CD4-positive, alpha-beta T cell treated with Interleukin-6 at 100 ng/mL for 8 hours (primary cell): Measurements from ENCODE around the gene ISOC2.

ENCODE experiments used
- DNase-seq: peaks from one replicate; pipeline ENCODE4 v3.0.0-alpha.2; 2020; ENCODE audit warnings: mixed read lengths, low spot score

Gene ISOC2

GRCh38 chr19:55477905-55478304 lies 16.5 kb upstream of the ISOC2 start:
- no peak for DNase-seq

DNA sequence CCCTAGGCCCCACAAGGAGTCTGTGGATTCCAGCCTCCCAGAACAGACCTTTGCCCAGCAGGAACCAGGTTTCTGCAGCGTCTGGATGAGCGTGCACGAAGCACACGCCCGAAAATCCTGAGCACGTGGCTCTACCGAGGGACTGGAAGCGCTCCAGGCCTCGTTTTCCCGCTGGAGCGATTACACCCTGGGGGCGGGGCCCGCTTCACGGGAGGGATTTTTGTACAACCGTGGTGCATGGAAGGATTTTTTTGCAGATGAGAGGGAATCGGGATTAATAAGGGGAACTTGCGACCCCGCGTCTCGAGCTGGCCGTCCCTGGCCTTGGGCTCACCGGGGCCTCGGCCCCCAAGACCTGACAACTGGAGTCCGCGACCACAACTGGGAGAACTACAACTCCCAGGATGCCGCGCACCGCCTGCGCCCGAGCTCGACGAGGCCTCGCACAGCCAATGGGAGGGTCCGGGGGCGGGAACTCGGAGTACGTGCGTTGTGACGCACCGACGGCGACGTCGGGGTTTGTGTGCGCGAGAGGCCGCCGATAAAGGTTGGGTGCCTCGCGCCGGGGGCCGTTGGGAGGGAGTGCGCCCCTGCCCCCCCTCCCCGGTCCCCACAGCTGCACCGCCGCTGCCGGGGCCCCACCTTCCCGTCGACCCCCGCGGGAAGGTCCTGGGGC lies 14.8 kb upstream of the ISOC2 start, which contains the start of gene ZNF628:
TSS of gene ZNF628 (plus strand) at position 518 of the 676 bp plus-strand sequence. CDS start 3,294 bp downstream, outside the sequence.
- peak; percentile 98 for DNase-seq

DNA sequence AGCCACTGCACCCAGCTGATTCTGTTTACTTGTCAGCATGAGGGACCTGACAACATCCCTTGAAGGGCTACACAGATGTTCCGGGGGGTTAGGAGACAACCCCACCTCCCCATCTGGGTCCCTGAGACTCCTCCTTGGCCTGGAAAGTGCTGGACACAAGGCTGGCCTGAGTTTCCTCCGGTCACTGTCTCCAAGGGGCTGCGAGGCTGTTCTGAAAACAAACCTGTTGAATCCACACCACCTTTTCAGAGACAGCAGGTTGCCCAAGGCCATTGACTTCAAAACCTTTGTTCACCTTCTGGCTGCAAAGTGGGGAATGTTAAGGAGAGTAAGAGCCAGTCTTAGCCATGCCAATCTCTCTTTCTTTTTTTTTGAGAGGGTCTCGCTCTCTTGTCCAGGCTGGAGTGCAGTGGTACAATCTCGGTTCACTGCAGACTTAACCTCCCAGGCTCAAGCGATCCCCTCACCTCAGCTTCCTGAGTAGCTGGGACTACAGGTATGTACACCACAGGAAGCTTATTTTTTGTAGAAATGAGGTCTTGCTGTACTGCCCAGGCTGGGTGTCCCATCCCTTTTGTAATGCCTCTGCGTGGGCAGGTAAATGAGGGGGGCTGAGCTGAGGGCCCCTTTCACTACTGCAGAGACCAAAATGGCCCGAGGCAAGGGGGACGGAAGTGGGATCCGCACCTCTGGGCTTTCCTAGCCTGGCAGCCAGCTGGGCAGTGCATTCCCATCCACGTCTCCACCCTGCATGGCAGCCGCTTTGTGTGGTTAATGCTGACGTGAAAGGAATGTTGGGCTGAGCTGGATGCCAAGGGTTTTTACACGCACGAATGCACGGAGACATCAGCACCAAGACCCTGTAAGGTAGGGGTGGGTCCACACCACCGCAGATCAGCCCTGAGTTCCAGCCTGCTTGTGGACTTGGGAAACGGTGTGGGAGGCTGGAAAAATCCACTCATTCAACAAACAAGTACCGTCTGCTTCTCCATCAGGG lies 13.1 kb upstream of the ISOC2 start:
- no peak for DNase-seq

DNA sequence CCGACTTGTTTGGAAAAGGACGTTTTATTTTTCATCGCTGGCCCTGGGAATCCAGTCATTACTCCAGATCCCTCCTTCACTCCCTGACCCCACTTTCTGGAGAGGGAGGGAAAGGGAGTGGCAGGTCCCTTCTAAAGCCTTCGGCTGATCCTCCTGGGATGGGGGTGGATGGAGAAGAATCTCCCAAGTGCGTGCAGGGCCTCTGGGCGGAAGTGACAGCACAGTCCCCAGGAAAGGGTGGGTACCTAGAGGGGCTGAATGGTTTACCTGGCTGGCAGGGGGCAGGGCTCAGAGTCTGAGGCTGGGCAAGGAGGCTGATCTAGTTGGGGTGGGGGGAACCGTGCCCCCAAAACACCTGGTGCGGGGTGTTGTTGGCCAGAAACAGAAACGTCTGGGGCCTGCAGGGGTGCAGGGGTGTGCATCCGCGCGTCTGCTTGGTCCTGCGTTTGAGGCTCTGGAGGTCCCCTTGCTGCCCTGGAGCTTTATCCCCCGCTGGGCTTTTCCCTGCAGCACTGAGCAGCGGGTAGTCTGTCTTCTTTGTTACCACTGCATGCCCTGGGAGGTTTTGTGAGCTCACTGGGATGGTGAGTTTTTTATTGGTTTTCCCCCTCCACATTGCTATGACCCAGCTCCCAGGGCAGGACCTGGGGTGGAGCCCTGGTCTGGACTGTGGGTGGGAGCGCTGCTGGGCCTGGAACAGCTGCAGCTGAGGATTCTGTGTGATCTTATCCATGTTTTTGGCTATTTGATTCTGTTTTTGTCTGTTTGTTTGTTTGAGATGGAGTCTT lies 12.0 kb upstream of the ISOC2 start:
- no peak for DNase-seq

DNA sequence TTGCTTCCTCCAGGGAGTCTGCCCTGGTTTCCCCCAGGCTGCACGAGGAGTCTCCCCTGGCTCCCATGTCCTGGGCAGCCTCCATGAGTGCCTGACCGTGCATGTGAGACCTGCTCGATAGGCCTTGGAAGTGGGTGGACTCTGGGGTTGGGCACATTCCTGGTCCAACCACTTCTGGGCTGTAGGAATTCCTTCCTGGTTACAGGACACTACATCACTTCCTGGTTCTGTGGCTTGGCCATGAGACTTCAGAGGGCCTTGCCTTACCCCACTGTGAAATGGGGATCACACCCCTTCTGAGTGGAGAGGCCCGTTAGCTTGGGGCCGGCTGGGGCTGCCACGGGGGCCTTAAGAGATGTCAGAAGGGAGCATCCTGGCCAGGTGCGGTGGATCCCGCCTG lies 11.0 kb upstream of the ISOC2 start:
- DNase-seq: no peak

GRCh38 chr19:55471266-55471665 lies 9.8 kb upstream of the ISOC2 start:
- no peak for DNase-seq

DNA sequence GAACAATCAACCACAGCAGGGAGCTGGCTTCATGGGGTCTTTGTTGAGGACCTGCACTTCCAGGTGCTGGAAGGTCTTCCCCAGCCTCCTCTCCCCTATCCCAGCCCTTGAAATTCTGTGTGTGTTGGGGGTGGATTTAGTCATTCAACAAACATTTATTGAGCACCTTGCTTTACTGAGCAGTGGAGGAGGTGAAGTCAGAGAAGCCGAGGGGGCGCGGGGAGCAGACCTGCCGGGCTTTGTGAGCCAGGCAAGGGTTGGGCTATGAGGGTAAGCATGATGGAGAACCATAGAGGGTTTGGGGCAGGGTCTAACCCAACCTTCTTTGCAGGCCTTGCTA lies 6.6 kb upstream of the ISOC2 start:
- DNase-seq: no peak

GRCh38 chr19:55467236-55468053 lies 6.0 kb upstream of the ISOC2 start:
- peak; percentile 53 for DNase-seq

DNA sequence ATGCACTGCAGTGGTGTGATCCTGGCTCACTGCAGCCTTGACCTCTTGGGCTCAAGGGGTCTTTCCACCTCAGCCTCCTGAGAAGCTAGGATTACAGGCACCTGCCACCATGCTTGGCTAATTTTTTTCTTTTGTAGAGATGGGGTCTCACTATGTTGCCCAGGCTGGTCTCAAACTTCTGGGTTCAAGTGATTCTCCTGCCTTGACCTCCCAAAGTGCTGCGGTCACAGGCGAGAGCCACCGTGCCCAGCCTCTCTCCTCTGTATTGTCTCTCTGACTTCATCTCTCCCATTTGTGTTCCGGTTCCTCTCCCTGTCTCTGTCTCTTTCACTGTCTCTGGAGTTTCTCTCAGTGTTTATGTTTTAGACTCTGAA lies 4.8 kb upstream of the ISOC2 start:
- no peak for DNase-seq

GRCh38 chr19:55465460-55466240 lies 4.2 kb upstream of the ISOC2 start:
- DNase-seq: no peak

DNA sequence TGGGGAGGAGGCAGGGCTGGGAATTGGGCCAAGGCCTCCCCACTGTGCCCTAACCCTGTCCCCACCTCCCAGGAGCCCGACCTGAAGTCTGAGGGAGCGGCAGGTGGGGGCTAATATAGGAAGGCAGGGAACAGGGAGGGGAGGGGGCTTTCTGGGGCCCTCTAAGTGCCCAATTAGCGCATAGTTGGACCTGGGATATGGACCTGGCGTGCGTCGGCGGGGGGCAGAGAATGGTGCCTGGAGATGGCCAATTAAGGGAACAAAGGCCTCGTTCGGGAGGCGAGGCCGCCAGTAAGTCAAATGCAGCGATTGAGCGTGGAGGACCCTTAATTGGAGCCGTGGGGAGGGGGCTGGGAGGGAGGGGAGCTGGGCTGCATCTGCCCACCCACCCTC lies 3.2 kb upstream of the ISOC2 start, which contains the start of gene C19orf85:
TSS of gene C19orf85 (minus strand) at position 90 of the 393 bp plus-strand sequence. CDS start 197 bp downstream, outside the sequence.
- no peak for DNase-seq

- no peak for DNase-seq
These were observed 2.7 kb upstream of the ISOC2 start for GRCh38 chr19:55464039-55464661.

GRCh38 chr19:55463583-55464031 lies 2.2 kb upstream of the ISOC2 start:
- DNase-seq: no peak

- DNase-seq: no peak
These were observed 1.3 kb upstream of the ISOC2 start for GRCh38 chr19:55462722-55463121.

DNA sequence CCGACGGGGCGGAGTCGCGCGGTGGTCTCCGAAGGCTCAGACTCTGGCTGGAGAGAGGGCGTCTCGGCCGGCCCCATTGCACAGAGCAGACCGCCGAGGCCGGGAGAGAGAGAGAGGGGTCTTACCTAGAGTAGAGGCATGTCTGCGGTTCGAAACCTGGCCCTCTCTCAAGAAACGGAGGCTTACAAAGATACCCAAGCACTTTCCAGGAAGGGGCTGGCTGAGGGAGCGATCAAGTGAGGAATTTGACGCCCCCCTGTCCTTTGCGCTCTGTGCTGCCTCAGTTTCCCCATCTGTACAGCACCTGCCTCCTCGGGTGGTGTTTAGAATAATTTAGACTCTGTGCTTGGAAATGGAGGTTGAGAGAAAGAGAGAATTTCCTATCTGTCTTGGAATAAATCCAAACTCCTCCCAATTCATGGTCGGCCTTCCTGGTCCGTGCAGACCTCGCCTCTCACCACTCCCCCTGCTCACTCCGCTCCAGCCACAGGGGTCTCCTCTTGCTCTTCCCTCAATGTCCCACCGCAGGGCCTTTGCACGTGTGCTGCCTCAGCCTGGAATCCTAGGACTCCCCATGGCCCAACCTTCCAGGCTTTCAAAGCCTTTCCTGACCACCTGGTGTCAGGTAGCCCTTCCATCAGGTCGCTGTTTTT lies 658 bp upstream of the ISOC2 start:
- DNase-seq: no peak

GRCh38 chr19:55460670-55461258 lies 678 bp downstream of the ISOC2 start:
- no peak for DNase-seq

DNA sequence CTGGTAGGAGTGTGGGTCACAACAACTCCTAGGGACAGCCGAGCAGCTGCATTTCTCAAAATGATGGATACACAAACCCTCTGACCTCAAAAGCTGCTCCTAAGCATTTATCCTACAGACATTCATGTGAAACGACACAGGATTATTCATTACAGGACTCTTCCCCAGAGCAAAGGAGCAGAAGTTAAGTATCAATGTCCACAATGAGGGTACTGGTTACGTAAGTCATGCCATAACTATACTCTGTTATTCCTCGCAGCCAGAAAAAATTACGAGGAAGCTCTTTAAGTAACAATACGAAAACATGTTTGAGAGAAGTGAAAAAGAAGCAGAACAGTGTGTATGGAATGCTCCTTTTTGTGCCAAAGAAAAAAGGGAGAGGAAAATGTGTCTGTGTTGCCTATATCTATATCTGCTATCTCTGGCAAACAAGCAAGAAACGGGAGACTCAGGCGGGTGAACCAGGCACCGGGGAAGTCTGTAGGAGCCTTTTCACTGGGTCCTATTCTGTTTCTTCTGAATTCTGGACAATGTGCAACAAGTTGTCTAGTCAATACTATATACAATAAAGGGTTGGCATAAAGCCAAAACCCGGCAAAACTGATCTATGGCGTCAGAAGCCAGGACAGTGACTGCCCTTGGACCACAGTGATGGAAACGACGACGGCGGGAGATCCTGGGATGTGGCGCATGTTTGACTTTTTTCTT lies 1.3 kb downstream of the ISOC2 start:
- no peak for DNase-seq

GRCh38 chr19:55459551-55459949 lies 1.9 kb downstream of the ISOC2 start:
- DNase-seq: no peak
